ENCODE data around the gene RECQL5.

The RECQL5 gene

DNA sequence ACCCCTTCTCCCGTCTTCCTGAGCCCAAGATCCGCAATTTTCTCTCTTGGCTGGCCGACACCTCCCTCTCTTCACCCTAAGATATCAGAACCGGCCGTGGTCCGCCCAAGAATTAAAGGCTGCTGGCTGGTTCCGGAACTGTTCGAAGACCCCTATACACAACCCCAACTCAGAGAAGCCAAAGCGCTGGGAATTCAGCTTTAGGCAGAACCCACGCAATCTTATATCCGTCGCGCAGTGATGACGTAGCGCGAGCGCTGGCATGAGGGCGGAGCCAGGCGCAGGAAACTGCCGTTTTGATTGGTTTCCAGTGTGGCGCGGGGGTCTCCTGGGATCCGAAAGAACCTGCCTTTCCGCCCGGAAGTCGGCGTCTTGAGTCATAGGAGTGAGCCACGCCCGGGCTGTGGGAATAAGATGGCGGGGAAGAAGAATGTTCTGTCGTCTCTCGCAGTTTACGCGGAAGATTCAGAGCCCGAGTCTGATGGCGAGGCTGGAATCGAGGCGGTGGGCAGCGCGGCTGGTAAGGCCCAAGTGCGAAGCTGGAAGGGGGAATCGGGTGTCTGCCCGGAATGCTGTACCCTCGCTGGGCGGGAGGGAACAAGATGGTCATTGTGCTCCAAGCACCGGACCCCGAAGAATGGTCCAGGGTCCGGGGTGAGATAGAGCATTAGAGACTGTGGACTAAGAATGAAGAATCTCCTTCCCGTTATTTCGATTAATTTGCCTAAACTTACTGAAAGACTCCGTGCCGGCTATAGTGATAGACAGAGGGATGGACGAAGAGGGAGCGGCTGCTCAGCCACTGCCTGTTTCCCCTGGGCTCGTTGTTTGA is at the start of gene RECQL5, which contains the start of gene SAP30BP:
Gene RECQL5 (minus strand): TSS at position 196 of the 832 bp plus-strand sequence. CDS start 597 bp downstream, outside the sequence.
Gene SAP30BP (plus strand): TSS at position 380 of the 832 bp plus-strand sequence. CDS start 35 bp downstream, at position 415.
- TF ChIP-seq, protein P1, sequence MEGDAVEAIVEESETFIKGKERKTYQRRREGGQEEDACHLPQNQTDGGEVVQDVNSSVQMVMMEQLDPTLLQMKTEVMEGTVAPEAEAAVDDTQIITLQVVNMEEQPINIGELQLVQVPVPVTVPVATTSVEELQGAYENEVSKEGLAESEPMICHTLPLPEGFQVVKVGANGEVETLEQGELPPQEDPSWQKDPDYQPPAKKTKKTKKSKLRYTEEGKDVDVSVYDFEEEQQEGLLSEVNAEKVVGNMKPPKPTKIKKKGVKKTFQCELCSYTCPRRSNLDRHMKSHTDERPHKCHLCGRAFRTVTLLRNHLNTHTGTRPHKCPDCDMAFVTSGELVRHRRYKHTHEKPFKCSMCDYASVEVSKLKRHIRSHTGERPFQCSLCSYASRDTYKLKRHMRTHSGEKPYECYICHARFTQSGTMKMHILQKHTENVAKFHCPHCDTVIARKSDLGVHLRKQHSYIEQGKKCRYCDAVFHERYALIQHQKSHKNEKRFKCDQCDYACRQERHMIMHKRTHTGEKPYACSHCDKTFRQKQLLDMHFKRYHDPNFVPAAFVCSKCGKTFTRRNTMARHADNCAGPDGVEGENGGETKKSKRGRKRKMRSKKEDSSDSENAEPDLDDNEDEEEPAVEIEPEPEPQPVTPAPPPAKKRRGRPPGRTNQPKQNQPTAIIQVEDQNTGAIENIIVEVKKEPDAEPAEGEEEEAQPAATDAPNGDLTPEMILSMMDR (IDR thresholded peaks at IDR 0.05), result no peak
- TF ChIP-seq ZFX (IDR thresholded peaks at IDR 0.05; ENCODE audit: borderline replicate concordance), result no peak
- H3K27ac ChIP-seq, result peak within 1 kb of the TSS; percentile 49; the same call in 1 of the 2 replicates

DNA sequence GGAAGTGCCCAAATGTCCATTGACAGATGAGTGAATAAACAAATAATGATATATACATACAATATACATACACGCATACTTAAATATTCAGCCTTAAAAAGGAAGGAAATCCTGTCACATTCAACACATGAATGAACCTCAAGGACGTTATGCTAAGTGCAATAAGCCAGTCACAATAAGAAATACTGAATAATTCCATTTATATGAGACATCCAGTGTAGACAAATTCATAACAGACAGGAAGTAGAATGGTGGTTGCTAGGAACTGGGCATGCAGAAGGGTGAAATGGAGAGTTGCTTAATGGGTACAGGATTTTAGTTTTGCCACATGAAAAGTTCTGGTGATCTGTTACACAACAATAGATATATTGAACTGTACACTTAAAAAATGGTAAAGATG is 45.5 kb upstream of the RECQL5 start:
- TF ChIP-seq, protein P1 (IDR thresholded peaks at IDR 0.05), result no peak
- TF ChIP-seq ZFX (IDR thresholded peaks at IDR 0.05; ENCODE audit: borderline replicate concordance), result no peak
- H3K27ac ChIP-seq, result no peak overlapping the region

DNA sequence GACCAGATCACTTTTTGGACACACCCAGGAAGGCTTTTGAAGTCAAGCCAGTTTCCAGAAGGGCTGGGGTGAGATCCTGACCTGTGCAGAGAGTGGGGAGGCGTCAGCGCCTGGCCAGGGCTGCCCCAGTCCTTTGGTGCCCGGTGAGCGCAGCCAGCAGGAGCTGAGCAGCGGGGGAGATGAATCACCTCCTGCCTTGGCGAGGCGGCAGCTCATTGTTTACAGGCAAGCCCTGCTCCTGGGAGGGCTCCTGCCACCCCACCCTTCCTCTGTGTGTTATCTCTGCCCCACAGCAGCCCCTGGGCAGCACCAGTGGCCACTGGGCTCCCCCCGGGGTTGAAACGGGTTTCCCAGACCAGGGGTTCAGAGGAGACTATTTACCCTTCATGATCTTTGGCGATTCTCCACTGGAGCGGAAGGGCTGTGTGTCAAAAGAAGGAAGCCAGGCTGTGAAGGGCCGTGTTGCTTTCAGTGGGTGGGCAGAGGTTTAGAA is 40.2 kb upstream of the RECQL5 start:
- no peak overlapping the region for H3K27ac ChIP-seq
- TF ChIP-seq ZFX (IDR thresholded peaks at IDR 0.05; ENCODE audit: borderline replicate concordance), result no peak
- TF ChIP-seq, protein P1 (IDR thresholded peaks at IDR 0.05), result no peak

DNA sequence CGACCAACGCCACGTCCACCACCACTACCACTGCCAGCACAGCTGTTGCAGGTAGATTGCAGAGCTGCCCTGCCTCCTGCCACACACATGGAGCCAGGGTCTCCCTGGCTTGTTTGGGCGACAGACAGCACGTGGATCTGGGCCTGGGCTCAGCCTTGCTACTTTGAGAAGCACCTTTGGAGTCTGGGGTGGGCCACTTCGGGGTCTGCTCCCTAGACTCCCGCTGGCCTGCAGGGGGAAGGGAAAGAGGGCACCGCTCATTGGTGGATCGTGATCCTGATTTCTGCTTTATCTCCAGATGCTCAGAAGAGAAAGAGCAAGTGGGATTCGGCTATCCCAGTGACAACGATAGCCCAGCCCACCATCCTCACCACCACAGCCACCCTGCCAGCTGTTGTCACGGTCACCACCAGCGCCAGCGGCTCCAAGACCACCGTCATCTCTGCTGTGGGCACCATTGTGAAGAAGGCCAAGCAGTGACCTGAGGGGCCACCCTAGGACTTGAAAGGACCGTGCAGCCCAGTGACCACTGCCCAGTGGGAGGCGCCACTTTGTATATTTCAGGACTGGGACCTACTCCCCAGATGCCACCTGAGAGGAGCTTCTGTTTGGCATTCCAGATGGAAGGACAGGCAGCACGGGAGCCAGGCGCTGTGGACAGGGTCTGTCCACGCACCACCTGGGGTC is 39.2 kb upstream of the RECQL5 start:
- no peak overlapping the region for H3K27ac ChIP-seq
- no peak for TF ChIP-seq ZFX (IDR thresholded peaks at IDR 0.05; ENCODE audit: borderline replicate concordance)
- TF ChIP-seq, protein P1 (IDR thresholded peaks at IDR 0.05), result no peak

DNA sequence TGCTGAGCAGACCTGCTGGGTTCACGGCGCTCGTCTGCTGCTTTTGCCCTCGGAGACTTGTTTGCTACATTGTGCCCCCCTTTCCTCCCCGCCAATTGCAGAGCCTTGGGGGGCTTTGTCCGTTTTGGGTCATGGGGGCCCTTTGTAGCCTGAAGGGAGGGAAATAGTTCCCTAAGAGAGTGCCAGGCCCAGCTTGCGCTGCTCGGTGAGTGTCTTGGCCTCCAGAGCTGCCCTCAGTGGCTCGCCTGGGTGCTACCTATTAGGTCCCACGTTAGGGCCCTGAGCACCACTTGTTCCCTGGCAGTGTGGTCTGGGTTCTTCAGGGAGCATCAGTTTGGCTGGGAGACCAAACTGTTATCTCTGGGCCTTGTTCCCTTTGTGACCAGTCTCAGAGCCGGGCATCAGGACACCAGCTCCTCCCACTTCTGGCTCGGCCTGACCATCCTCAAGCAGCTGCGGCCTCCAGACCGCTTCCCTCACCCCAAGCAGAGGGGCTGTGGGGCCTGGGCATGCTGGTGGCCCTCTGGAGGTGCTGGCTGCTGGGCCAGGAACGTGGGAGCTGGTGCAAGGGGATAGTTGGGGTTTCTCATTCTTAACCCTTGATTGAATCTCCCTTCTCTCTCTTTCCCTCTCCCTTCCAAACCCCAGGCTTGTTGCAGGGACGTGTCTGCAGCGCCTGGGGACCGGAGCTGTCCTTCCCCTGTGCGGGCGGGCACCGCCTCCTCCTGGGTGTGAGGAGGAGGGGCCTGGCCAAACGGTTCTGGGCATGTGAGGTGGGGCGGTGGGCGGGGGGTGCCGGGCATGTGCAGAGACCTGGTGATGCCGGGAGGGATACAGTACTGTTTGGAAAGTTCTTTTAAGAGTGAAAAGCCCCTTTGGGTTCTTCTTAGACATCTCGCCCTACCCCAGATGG is 38.3 kb upstream of the RECQL5 start:
- no peak overlapping the region for H3K27ac ChIP-seq
- TF ChIP-seq, protein P1 (IDR thresholded peaks at IDR 0.05), result no peak
- no peak for TF ChIP-seq ZFX (IDR thresholded peaks at IDR 0.05; ENCODE audit: borderline replicate concordance)

DNA sequence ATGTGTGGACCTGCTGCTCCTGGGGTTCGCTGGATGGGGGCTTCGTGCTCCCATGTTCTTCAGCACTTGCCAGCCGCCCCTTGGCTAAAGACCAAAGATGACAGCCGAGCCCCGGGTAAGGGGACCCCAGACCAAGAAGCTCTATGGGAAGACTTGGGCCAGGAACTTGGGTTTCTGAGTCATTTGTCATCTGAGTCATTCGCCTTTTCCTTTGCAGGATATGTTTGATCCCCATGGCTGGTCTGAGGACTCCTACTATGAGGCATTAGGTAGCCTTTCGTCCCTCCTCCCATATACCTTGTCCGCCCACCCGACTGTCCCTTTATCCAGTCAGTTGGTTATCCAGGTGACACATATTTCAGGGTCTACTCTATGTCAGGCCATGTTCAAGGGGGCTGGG is 36.6 kb upstream of the RECQL5 start:
- TF ChIP-seq, protein P1 (IDR thresholded peaks at IDR 0.05), result no peak
- TF ChIP-seq ZFX (IDR thresholded peaks at IDR 0.05; ENCODE audit: borderline replicate concordance), result no peak
- no peak overlapping the region for H3K27ac ChIP-seq
